Stimulated activated CD8-positive, alpha-beta memory T cell treated with anti-CD3 and anti-CD28 coated beads, Interleukin-7, amount 100 ng/mL, for 1 hour (primary cell): ENCODE measurements around the gene FAM110D.

ENCODE experiments used
- DNase-seq, 2 donors: peaks; one replicate each; pipeline ENCODE4 v3.0.0-alpha.2; 2020; ENCODE audit warnings: low read depth in 2 of 2

Gene FAM110D

GRCh38 chr1:26158908-26159742, at the start of gene FAM110D:
TSS of gene FAM110D (plus strand) at chr1:26159079. CDS start at chr1:26161292, 2,213 bp downstream.
- no peak for DNase-seq

- no peak for DNase-seq
Observed at GRCh38 chr1:26109229-26110164, 49.4 kb upstream of the FAM110D start.

GRCh38 chr1:26110731-26111529, 47.9 kb upstream of the FAM110D start:
- peak; percentile 35 to 40 for DNase-seq

GRCh38 chr1:26111530-26112406, 47.1 kb upstream of the FAM110D start, which contains the start of gene PDIK1L:
TSS of gene PDIK1L (plus strand) at chr1:26111824. CDS start at chr1:26114309, 2,485 bp downstream.
- DNase-seq, result peak; percentile 92

- DNase-seq, result no peak
Observed at GRCh38 chr1:26112407-26112775, 46.5 kb upstream of the FAM110D start.

- no peak for DNase-seq
Observed at GRCh38 chr1:26114165-26114927, 44.5 kb upstream of the FAM110D start.

GRCh38 chr1:26119892-26120608, 38.8 kb upstream of the FAM110D start:
- DNase-seq, result no peak

- DNase-seq, result no peak
Observed at GRCh38 chr1:26121854-26122773, 36.8 kb upstream of the FAM110D start.

GRCh38 chr1:26122988-26123973, 35.6 kb upstream of the FAM110D start:
- DNase-seq, result no peak

GRCh38 chr1:26124418-26125331, 34.2 kb upstream of the FAM110D start:
- DNase-seq, result no peak

- DNase-seq, result no peak
Observed at GRCh38 chr1:26125382-26125781, 33.5 kb upstream of the FAM110D start.

- no peak for DNase-seq
Observed at GRCh38 chr1:26125946-26126320, 32.9 kb upstream of the FAM110D start.

GRCh38 chr1:26126321-26127084, 32.4 kb upstream of the FAM110D start:
- DNase-seq, result peak; percentile 9 to 19

GRCh38 chr1:26127235-26128163, 31.4 kb upstream of the FAM110D start:
- no peak for DNase-seq
